Esophagus muscularis mucosa (tissue), 4 donors: ENCODE measurements around the gene USP32.

ENCODE experiments used
- EP300 ChIP-seq: sonication (generic); formaldehyde crosslinking; IDR thresholded peaks from one replicate; pipeline ENCODE4 v1.6.1; 2017; ENCODE audit warnings: antibody characterized with exemption
- POLR2A ChIP-seq: fragments of 450-650 bp; IDR thresholded peaks from one replicate; pipeline ENCODE4 v1.6.1; 2017; ENCODE audit warnings: antibody characterized with exemption, moderate library complexity, mild to moderate bottlenecking, low read depth
- POLR2AphosphoS5 ChIP-seq, 2 donors: sonication (generic); formaldehyde crosslinking; IDR thresholded peaks; one replicate each; pipeline ENCODE4 v1.6.1; 2017; ENCODE audit warnings: antibody characterized with exemption in 2 of 2
- TF ChIP-seq, protein P1 (sequence below), 3 experiments: fragments of 200-600 bp in 2 of 3; fragments of 450-650 bp in 1 of 3; sonication (generic) in 2 of 3; IDR thresholded peaks; one replicate each; pipeline ENCODE4 v1.5.1; 2017 to 2019; ENCODE audit warnings: antibody characterized with exemption in 3 of 3, mild to moderate bottlenecking in 2 of 3, moderate library complexity in 1 of 3

DNA sequence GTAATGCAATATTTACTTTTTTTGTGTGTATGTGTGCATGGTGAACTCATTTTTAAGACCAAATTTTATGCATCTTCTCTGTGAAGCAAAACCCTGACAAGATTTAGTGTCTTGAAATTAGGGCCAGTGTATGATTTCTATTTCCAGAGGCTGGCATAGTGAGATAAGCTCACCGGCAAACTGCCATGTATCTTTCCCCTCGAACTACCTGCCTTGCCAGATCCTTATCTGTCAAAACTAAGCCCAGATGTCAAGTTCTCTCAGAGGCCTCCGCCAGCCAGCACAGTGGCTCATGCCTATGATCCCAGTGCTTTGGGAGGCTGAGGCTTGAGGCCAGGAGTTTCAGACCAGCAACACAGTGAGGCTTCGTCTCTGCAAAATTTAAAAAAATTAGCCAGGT is 10.0 kb downstream of the USP32 start:
- TF ChIP-seq, protein P1, sequence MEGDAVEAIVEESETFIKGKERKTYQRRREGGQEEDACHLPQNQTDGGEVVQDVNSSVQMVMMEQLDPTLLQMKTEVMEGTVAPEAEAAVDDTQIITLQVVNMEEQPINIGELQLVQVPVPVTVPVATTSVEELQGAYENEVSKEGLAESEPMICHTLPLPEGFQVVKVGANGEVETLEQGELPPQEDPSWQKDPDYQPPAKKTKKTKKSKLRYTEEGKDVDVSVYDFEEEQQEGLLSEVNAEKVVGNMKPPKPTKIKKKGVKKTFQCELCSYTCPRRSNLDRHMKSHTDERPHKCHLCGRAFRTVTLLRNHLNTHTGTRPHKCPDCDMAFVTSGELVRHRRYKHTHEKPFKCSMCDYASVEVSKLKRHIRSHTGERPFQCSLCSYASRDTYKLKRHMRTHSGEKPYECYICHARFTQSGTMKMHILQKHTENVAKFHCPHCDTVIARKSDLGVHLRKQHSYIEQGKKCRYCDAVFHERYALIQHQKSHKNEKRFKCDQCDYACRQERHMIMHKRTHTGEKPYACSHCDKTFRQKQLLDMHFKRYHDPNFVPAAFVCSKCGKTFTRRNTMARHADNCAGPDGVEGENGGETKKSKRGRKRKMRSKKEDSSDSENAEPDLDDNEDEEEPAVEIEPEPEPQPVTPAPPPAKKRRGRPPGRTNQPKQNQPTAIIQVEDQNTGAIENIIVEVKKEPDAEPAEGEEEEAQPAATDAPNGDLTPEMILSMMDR (IDR thresholded peaks at IDR 0.05) = no peak
- no peak for TF ChIP-seq EP300
- no peak for TF ChIP-seq POLR2A
- no peak for TF ChIP-seq POLR2AphosphoS5 (IDR thresholded peaks at IDR 0.05)
